Esophagus muscularis mucosa (tissue), 4 donors: Measurements from ENCODE around the gene TOM1L1. TPM values are rescaled to one million over a fixed set of nuclear protein-coding genes. Genes with fewer than 3 reads are reported as not detected.

Experiments
- DNase-seq: peaks from one replicate; pipeline ENCODE4 v3.0.0-alpha.2; 2017; ENCODE audit errors: extremely low spot score
- H3K27ac ChIP-seq, 4 donors: fragments of 200-600 bp; sonication (generic); replicated peaks in 1 of 4; 1 replicate in 3 of 4; 2 replicates in 1 of 4; pipeline ENCODE4 v1.5.1; 2016 to 2019; ENCODE audit warnings: mild to moderate bottlenecking in 1 of 4
- H3K27me3 ChIP-seq, 4 donors: fragments of 200-600 bp; sonication (generic); one replicate each; pipeline versions ENCODE4 v1.5.1 to v1.6.0; 2016 to 2019
- H3K36me3 ChIP-seq, 4 donors: fragments of 200-600 bp; sonication (generic); one replicate each; pipeline ENCODE4 v1.5.1; 2016 to 2019
- H3K4me1 ChIP-seq, 4 donors: fragments of 200-600 bp; sonication (generic); one replicate each; pipeline ENCODE4 v1.5.1; 2016 to 2019
- H3K4me3 ChIP-seq, 4 donors: fragments of 200-600 bp; sonication (generic); 1 replicate in 2 of 4; 2 replicates in 2 of 4; pipeline ENCODE4 v1.5.1; 2016 to 2019; ENCODE audit warnings: mild to moderate bottlenecking in 4 of 4, moderate library complexity in 1 of 4
- H3K9me3 ChIP-seq, 4 donors: fragments of 200-600 bp; sonication (generic); 1 replicate in 3 of 4; 2 replicates in 1 of 4; pipeline ENCODE4 v1.5.1; 2016 to 2019
- EP300 ChIP-seq: sonication (generic); formaldehyde crosslinking; IDR thresholded peaks from one replicate; pipeline ENCODE4 v1.6.1; 2017; ENCODE audit warnings: antibody characterized with exemption
- POLR2A ChIP-seq: fragments of 450-650 bp; IDR thresholded peaks from one replicate; pipeline ENCODE4 v1.6.1; 2017; ENCODE audit warnings: antibody characterized with exemption, moderate library complexity, mild to moderate bottlenecking, low read depth
- POLR2AphosphoS5 ChIP-seq, 2 donors: sonication (generic); formaldehyde crosslinking; IDR thresholded peaks; one replicate each; pipeline ENCODE4 v1.6.1; 2017; ENCODE audit warnings: antibody characterized with exemption in 2 of 2
- WGBS: methylation state at CpG from one replicate; pipeline ENCODE4 v1.1.5; 2018; 5-methylcytosine and 5-hydroxymethylcytosine counted together
- intact Hi-C: fragments of 100-400 bp; cut with DNase I; formaldehyde crosslinking; loops from one replicate; pipeline ENCODE4 v1.15.1; 2023
- total RNA-seq, 4 donors: library from RNA; depleted of rRNA; stranded (reverse); fragments of >200 nt; gene quantifications; one replicate each; pipeline versions ENCODE4 v1.1.0 to v1.2.1, GENCODE V29; 2016
- TF ChIP-seq, protein P1 (sequence below), 3 experiments: fragments of 200-600 bp in 2 of 3; fragments of 450-650 bp in 1 of 3; sonication (generic) in 2 of 3; IDR thresholded peaks; one replicate each; pipeline ENCODE4 v1.5.1; 2017 to 2019; ENCODE audit warnings: antibody characterized with exemption in 3 of 3, mild to moderate bottlenecking in 2 of 3, moderate library complexity in 1 of 3

TOM1L1 gene
- total RNA-seq, 4 donors from 2014 or later: 25.8 to 40.7 (median 28.6) TPM

- Histone ChIP-seq H3K4me3 (no peak overlapping the region), H3K36me3 (no peaks in the 10 kb centered on the region), H3K27me3 (no peaks in the 10 kb centered on the region), H3K4me1 (no peaks in the 10 kb centered on the region), H3K9me3 (no peaks in the 10 kb centered on the region), H3K27ac (no peak overlapping the region)
- intact Hi-C loops: no loop called here
- TF ChIP-seq POLR2A (no peak), EP300 (no peak), POLR2AphosphoS5 (IDR thresholded peaks at IDR 0.05) (no peak)
- TF ChIP-seq, protein P1, sequence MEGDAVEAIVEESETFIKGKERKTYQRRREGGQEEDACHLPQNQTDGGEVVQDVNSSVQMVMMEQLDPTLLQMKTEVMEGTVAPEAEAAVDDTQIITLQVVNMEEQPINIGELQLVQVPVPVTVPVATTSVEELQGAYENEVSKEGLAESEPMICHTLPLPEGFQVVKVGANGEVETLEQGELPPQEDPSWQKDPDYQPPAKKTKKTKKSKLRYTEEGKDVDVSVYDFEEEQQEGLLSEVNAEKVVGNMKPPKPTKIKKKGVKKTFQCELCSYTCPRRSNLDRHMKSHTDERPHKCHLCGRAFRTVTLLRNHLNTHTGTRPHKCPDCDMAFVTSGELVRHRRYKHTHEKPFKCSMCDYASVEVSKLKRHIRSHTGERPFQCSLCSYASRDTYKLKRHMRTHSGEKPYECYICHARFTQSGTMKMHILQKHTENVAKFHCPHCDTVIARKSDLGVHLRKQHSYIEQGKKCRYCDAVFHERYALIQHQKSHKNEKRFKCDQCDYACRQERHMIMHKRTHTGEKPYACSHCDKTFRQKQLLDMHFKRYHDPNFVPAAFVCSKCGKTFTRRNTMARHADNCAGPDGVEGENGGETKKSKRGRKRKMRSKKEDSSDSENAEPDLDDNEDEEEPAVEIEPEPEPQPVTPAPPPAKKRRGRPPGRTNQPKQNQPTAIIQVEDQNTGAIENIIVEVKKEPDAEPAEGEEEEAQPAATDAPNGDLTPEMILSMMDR (IDR thresholded peaks at IDR 0.05): no peak
- WGBS: 75% methylated on average over 4 of the region's 4 CpGs
- DNase-seq: no peak
These were observed 18.3 kb upstream of the TOM1L1 start for GRCh38 chr17:54882371-54882770.

DNA sequence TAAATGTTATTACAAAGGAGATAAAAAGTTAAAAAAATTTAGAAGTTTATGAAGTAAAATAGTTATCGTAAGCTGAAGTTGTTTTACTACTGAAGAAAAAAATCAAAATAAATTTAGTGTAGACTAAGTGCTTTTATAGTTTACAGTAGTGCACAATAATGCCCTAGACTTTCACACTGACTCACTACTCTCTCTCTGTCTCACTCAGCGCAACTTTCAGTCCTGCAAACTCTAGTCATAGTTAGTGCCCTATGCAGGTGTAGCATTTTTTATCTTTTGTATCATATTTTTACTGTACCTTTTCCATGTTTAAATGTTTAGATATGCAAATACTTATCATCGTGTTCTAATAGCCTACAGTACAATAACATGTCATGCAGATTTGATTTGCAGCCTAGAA lies 17.7 kb upstream of the TOM1L1 start:
- Histone ChIP-seq H3K27me3 (no peaks in the 10 kb centered on the region), H3K9me3 (no peaks in the 10 kb centered on the region), H3K4me1 (no peaks in the 10 kb centered on the region), H3K27ac (no peak overlapping the region), H3K36me3 (no peaks in the 10 kb centered on the region), H3K4me3 (no peak overlapping the region)
- no peak for DNase-seq
- 90% methylated on average over 3 of the region's 3 CpGs for WGBS
- TF ChIP-seq, protein P1 (IDR thresholded peaks at IDR 0.05): no peak
- TF ChIP-seq EP300 (no peak), POLR2A (no peak), POLR2AphosphoS5 (IDR thresholded peaks at IDR 0.05) (no peak)
- intact Hi-C loops: no loop called here

GRCh38 chr17:54883939-54884338 lies 16.7 kb upstream of the TOM1L1 start:
- Histone ChIP-seq H3K27ac (no peak overlapping the region), H3K4me1 (no peaks in the 10 kb centered on the region), H3K36me3 (no peaks in the 10 kb centered on the region), H3K9me3 (no peaks in the 10 kb centered on the region), H3K4me3 (no peak overlapping the region), H3K27me3 (no peaks in the 10 kb centered on the region)
- intact Hi-C loops: no loop called here
- no peak for DNase-seq
- TF ChIP-seq POLR2A: no peak
- WGBS: 85% methylated on average over 2 of the region's 2 CpGs

DNA sequence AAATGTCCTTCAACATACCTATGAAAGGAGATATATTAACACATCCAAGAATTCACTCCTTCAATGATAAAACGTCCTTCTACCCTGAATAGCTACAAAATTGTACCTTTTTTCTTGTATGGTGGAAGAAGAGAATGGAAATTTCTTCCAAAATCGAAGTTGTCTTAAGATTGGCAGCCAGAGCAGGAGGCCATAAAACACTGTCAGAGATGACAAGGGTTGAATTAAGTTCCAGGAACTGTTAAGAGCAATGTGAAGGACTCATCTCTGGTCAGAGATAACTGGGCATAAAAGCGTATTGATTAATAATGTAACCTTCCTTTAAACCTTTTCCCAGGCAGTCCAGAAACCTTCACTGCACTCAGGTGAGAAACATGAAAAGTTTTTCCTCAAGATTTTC lies 12.9 kb upstream of the TOM1L1 start:
- Histone ChIP-seq H3K4me3 (no peak overlapping the region), H3K9me3 (no peaks in the 10 kb centered on the region), H3K4me1 (no peaks in the 10 kb centered on the region), H3K27me3 (no peaks in the 10 kb centered on the region), H3K36me3 (no peaks in the 10 kb centered on the region), H3K27ac (no peak overlapping the region)
- no peak for DNase-seq
- 74% methylated on average over 3 of the region's 3 CpGs for WGBS
- intact Hi-C loops: no loop called here
- TF ChIP-seq EP300 (no peak), POLR2AphosphoS5 (IDR thresholded peaks at IDR 0.05) (no peak), POLR2A (no peak)
- TF ChIP-seq, protein P1 (IDR thresholded peaks at IDR 0.05): no peak

DNA sequence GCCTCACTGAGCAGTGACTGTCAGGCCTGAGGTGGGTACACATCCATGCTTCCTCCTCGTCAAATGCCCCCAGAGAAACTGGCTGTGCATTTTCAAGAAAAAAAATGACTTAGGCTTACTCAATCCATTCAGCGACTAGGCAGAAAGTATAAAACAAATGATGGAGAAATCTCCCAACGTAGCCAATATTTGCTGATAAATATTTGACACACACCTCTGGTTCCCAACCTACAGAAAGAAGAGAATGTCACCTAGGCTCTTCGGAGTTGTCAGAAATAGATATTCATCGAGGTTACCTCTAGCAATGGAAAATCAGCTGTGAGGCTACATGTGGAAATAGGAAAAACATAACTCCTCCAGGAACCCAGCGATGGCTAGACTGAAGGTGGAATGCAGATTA lies 12.4 kb upstream of the TOM1L1 start:
- TF ChIP-seq, protein P1 (IDR thresholded peaks at IDR 0.05): no peak
- TF ChIP-seq EP300: no peak
- TF ChIP-seq POLR2A: no peak
- no peak for TF ChIP-seq POLR2AphosphoS5 (IDR thresholded peaks at IDR 0.05)
- intact Hi-C loops: no loop called here

More for the DNA sequence above, 12.4 kb upstream of the TOM1L1 start:
- Histone ChIP-seq H3K27ac (no peak overlapping the region), H3K36me3 (no peaks in the 10 kb centered on the region), H3K4me3 (no peak overlapping the region), H3K9me3 (no peaks in the 10 kb centered on the region), H3K27me3 (no peaks in the 10 kb centered on the region), H3K4me1 (no peaks in the 10 kb centered on the region)
- WGBS: 76% methylated on average over 6 of the region's 6 CpGs
- no peak for DNase-seq
